H7 (cell line): Measurements from ENCODE around the gene SEL1L3. TPM values are rescaled to one million over a fixed set of nuclear protein-coding genes. Genes with fewer than 3 reads are reported as not detected.
A peak's percentile ranks its signal among the peaks of the same experiment; 100 is the strongest.

Source experiments
- DNase-seq: peaks from one replicate; pipeline ENCODE4 v3.0.0; 2012
- H3K27me3 ChIP-seq: 2 replicates; pipeline ENCODE4 v1.6.0; 2011; ENCODE audit warnings: mild to moderate bottlenecking, low read length; ENCODE audit not compliant: control insufficient read depth, insufficient read depth
- H3K36me3 ChIP-seq: replicated peaks from 2 replicates; pipeline ENCODE4 v1.5.1; 2011; ENCODE audit warnings: low read length; ENCODE audit not compliant: control insufficient read depth, insufficient read depth
- H3K4me3 ChIP-seq: 2 replicates; pipeline ENCODE4 v1.5.1; 2011; ENCODE audit warnings: low read depth, mild to moderate bottlenecking, control low read depth, low read length, moderate library complexity; ENCODE audit not compliant: insufficient read depth
- total RNA-seq: library from RNA; depleted of rRNA; stranded (reverse); fragments of >200 nt; shearing (Covaris generic); gene quantifications from 2 replicates; pipeline ENCODE4 v1.2.3, GENCODE V29; 2014

The SEL1L3 gene
- total RNA-seq, 1 experiment from 2014 or later = 25.1 TPM

DNA sequence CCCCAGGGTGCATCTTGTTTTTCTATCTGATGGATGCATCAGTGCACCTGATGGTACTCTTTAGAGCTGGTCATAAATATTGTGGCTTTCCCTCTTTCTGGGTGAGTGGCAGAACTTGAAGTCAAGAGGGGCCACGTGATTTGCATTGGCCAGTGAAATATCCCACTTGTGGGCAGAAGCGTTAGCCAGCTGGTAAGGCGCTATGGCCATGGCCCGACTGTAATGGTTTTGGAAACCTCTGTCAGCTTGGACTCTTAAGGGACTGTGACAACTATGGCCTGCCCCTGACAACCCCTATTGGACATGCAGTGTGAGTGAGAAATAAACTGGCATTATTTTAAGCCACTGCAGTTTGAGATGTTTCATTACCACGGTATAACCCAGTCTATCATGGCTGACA, 72.8 kb downstream of the SEL1L3 start:
- Histone ChIP-seq H3K4me3 (no peak overlapping the region), H3K27me3 (no peaks in the 10 kb centered on the region), H3K36me3 (peaks cover 2% of the 10 kb centered on the region; the same call in 1 of the 2 replicates)
- no peak for DNase-seq

DNA sequence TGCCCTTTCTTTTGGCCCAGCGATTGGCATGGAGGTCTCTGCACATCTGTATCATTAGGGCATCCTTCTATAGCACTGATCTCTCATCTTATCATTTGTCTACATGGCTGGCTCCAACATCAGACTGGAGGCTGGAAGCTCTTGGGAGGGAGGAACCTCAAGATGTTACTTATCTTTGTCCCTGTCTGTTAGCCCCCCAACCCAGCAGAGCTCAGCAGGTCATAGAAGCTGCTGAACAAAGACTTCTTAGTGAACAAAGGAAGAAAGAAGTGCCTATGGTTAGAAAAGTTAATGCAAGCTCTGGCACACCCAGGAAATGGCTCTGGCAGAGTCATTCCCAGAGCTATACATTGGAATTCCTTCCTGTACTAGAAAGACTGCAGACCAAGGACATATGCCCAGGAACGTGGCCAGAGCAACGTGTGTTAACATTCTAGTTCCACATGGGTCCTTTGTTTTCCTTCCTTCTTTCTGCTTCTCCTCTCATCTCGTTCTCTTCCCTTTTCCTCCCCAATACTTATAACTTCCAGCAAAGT, 74.0 kb downstream of the SEL1L3 start:
- Histone ChIP-seq H3K27me3 (no peaks in the 10 kb centered on the region), H3K36me3 (peaks cover 2% of the 10 kb centered on the region; the same call in 1 of the 2 replicates), H3K4me3 (no peak overlapping the region)
- DNase-seq = no peak

DNA sequence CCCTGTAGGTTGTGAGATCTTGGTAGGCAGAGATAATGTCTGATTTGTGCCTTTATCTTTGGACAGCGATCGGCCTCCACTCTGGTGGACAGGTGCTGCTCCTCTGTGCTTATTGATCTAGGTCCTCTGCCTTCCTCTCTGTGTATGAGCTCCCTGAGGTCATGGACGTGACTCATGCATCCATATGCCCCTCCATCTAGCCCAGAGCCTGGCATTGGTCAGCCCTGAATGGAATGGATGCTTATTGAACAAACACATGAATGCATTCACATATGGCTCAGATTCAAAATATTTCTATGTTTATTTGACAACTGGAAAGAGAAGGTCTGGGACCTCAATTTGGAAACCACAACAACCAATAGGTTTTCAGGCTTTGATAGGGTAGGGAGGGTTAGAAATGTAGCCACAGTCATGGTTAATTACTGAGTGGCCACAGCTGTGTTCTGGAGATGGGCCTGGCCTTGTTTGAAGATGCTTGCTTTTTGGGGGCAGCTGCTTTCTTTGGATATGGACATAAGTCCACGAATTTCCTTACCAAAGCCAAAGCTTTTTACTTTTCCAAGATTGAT, 76.2 kb downstream of the SEL1L3 start:
- no peak for DNase-seq
- Histone ChIP-seq H3K36me3 (peaks cover 12% of the 10 kb centered on the region), H3K4me3 (no peak overlapping the region), H3K27me3 (no peaks in the 10 kb centered on the region)

DNA sequence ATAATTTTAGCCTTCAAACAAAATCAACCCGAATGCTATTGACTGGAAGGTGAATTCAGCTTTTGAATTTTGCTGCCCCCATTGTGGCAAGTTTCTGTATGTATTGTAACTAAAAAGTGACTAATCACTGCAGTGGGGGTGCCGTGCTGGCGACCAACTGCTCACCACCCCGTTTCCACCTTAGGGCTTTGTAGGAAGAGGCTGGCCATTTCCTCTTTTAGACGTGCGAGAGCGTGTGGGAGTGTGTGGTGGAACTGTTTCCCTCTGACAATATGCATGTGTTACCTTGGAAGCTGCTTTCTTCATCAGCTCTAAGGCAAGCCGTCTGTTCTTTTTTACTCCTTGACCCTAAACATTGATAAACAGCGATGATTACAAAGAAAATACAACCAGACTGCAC, 78.8 kb downstream of the SEL1L3 start:
- no peaks in the 10 kb centered on the region for H3K27me3 ChIP-seq
- DNase-seq = no peak

DNA sequence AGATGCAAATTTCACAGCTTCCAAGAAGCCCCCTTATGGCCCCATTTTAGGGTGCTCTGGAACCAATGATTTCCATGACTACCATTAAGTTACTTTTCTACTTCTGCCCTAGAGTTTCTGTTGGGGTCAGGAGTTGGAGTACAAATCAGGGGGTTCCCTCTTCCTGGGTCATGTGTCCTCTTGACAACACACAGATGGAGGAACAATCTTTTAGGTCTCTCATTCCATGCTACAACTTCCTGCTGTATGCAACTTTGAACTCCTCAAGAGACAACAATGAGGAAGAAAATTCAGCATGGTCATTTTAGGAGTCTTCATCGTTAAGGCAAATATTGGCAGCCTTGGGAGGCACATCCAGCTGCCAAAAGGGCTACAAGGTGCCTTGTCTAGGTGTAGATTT, 79.7 kb downstream of the SEL1L3 start:
- no peaks in the 10 kb centered on the region for H3K27me3 ChIP-seq
- no peak overlapping the region for H3K4me3 ChIP-seq
- DNase-seq = no peak
- peaks cover 16% of the 10 kb centered on the region for H3K36me3 ChIP-seq

More for the DNA sequence above, 78.8 kb downstream of the SEL1L3 start:
- Histone ChIP-seq H3K36me3 (peaks cover 16% of the 10 kb centered on the region), H3K4me3 (no peak overlapping the region)

DNA sequence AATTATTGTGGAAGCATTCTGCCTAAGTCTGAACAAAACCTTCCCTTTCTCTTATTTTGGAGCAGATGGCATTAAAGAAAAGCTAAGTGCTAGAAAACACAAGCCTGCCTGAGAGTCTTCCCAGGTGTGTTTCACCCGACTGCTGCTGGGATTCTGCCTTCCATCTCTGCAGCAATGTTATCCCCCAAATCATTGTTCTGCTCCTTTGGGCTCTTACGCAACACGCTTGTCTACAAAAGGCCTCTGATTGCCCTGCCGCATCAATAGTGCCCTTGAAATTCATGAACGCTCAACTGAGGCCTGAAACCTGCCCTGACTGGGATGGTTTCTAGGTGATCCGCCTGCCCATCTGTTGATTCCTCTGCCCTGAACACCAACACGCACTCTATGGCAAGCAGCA, 80.3 kb downstream of the SEL1L3 start:
- no peak for DNase-seq
- peaks cover 16% of the 10 kb centered on the region for H3K36me3 ChIP-seq
- H3K4me3 ChIP-seq = no peak overlapping the region
- no peaks in the 10 kb centered on the region for H3K27me3 ChIP-seq

DNA sequence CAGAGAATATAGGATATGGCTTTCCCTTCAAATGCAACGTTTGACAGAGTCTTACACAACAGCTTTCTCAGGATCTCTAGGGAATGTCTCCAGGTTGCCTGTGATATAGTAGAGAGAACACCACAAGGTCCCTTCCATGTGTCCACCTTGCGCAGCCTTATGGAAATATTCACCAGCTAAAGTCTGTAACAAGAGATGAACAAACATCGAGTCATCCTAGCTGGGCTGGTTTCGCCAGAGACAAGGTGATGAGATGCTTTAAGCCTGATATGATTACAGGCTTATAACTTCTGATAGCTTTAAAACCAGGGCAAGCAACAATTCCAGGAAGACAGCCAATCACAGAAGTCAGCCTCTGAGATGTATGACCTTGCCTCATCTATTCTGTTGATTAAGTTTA, 83.8 kb downstream of the SEL1L3 start:
- no peak for DNase-seq
- Histone ChIP-seq H3K4me3 (no peak overlapping the region), H3K27me3 (no peaks in the 10 kb centered on the region), H3K36me3 (peaks cover 16% of the 10 kb centered on the region)

DNA sequence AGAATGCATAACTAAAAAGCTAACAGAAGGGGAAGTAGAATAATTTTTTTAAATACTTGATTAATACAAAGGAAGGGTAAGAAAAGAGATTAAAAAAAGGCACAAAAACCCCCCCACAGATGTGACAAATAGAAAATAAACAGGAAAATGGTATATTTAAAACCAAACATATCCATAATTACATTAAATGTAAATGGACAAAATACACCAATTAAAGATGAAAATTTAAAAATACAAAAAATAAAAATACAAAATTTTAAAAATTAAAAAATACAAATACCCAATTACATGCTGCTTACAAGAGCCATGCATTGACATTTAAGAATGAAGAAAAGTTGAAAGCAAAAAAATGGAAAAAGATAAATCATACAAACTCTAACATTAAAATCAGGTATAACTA, 86.0 kb downstream of the SEL1L3 start:
- Histone ChIP-seq H3K4me3 (no peak overlapping the region), H3K36me3 (peaks cover 8% of the 10 kb centered on the region), H3K27me3 (no peaks in the 10 kb centered on the region)
- DNase-seq = no peak

DNA sequence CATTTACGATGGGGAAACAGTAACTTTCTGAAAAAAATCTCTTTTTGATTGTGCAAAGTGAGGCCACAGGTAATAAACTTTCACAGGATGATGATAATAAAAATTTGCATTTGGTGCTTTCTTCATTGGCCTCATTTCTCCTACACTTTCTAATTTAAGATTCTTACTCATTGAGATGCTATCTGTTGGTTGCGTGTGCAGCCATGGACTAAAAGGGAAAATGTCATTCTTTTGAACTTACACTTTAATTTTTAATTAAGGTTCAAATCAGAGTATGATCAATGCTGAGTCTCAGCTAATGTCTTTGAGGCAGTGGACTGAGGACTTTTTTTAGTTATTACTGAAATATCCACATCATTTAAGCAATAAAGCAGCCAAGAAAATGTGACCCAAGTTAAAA, 87.6 kb downstream of the SEL1L3 start:
- no peaks in the 10 kb centered on the region for H3K27me3 ChIP-seq
- H3K36me3 ChIP-seq = peaks cover 6% of the 10 kb centered on the region
- no peak for DNase-seq
- H3K4me3 ChIP-seq = no peak overlapping the region

DNA sequence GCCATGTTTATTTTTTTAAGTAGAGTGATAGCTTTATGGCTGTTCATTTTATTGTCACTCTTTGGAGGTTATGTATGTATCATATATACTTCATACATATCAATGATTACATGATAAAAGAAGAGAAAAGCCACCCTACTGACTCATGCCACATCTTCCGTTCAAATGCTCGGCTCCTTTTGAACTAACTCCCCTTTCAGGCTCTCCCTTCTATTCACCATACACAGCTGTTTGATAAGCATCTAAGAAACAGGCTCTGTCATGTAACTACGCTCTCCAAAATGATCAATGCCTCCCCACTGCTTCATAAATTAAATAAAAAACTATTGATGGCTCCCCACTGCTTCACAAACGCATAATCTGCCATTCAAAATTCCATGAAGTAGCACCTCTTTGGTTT, 89.4 kb downstream of the SEL1L3 start:
- Histone ChIP-seq H3K27me3 (no peaks in the 10 kb centered on the region), H3K4me3 (no peak overlapping the region), H3K36me3 (peaks cover 2% of the 10 kb centered on the region)
- DNase-seq = no peak

DNA sequence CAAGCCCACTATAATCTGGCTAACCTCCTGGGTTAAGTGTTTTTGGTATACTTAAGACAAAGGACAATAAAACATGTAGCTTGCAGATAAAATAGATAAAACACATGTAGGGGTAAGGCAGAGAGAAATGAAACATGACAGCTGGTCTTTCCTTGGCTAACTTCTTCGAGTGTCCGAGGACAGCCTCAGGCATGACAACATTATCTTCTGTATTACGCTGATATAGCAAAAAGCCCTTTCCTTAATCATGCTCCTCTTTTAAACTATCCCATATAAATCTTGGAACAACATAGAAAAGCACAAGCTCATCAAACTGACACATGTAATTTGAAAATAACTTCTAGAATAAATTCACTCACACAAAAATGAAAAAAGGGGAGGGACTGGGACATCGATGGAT, 91.1 kb downstream of the SEL1L3 start:
- no peak overlapping the region for H3K4me3 ChIP-seq
- no peaks in the 10 kb centered on the region for H3K27me3 ChIP-seq
- DNase-seq = no peak
- H3K36me3 ChIP-seq = peaks cover 2% of the 10 kb centered on the region

DNA sequence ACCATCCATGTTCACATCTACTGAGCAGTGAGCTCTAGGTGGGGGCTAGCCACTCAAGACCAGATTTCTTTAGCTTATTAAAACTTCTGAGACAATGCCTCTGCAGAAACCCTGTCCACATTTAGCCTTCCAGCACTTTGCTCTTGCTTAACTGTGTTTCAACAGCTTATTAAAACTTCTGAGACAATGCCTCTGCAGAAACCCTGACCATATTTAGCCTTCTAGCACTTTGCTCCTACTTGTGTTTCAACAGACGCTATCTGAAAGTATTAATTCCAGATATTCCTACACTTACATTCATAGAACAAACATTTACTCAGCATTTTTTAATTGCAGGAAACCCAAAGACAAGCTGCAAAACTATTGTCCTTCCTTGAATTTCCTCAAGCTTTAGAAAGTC, 91.9 kb downstream of the SEL1L3 start:
- Histone ChIP-seq H3K36me3 (peaks cover 2% of the 10 kb centered on the region), H3K27me3 (no peaks in the 10 kb centered on the region), H3K4me3 (no peak overlapping the region)
- DNase-seq = no peak

DNA sequence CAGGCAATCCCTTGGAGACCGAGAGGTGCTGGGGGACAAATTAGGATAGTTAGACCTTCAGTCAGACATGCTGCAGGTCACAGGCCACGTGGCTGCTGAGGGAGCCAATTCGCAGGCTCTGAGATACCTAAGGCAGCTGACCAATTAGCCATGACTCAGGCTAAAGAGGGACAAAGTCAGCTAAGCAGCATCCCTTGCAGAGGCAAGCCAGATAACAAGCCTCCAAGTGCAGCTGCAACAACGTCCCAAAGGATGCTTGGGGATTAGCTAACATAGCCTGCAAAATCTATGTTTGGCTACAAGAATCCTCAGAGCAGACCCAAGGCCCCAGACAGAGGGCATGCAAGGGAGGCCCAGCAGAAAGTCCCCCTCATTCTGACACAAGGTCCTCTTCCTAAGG, 93.5 kb downstream of the SEL1L3 start:
- Histone ChIP-seq H3K4me3 (no peak overlapping the region), H3K27me3 (no peaks in the 10 kb centered on the region), H3K36me3 (peaks cover 2% of the 10 kb centered on the region)
- no peak for DNase-seq

DNA sequence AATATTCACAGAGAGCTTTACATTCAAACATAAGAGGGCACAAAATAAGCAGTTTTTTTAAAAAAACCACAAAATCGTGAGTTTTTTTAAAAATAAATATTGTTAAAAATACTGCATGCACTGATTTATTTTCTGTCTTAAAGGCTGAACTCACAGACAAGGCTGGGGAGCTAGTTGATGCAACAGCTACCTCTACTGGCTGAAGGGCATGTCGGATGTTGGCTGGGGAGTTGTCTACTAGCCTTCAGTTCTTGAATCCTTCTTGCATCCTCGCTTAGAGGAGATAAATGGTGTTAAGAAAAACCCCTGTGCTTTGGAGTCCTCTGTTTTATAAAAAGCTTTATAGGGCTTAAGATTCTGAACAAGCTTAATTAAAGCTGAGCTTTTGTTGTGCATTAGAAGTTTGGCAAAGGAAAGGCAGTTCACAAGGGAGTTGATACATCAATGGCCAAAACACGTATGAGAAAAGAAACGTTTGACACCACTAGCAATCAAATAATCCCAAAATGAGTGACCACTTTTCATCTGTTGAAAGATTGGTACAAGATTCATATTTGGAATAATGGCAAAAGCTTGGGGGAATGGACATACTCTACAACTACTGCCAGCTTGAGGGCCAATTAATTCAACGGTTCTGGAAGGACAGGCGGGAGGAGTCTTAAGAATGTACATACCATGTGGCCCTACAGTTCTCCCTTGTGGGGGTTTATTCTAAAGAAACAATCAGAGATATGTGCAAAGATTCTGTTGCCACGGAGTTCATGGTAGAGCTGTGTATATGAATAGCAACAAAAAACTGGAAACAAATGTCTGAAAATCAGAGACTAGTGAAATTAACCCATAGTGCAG, 94.7 kb downstream of the SEL1L3 start:
- peaks cover 2% of the 10 kb centered on the region for H3K36me3 ChIP-seq
- H3K27me3 ChIP-seq = no peaks in the 10 kb centered on the region
- no peak overlapping the region for H3K4me3 ChIP-seq
- peak; percentile 71 for DNase-seq

DNA sequence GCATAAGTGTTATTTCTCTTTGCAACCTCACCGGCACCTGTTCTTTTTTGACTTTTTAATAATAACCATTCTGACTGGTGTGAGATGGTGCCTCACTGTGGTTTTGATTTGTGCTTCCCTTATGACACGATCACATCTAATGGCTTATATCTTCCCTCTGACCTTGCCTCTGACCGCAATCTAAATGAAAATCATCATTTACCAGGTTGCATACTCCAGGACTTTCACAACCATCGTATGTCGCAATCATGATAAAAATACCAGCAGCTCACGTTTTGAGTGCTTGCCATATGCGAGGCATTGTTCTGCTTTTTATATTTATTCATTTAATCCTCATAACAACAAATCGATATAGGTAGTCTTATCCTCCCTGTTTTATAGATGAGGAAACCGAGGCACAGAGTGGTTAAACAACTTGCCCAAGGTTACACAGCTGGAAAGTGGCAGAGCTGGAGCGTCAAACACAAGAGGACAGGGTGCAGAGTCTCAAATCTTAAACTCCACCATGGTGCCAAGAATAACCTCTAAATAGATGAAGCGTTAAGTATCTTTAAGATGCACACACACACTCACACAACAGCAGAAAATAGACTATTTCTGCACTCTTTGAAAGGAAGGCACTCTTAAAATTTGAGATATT, 102.2 kb downstream of the SEL1L3 start:
- DNase-seq = no peak
- Histone ChIP-seq H3K36me3 (peaks cover 3% of the 10 kb centered on the region), H3K4me3 (no peak overlapping the region), H3K27me3 (no peaks in the 10 kb centered on the region)
